ENCODE measurements around the gene COPS7B. TPM values are rescaled to one million over a fixed set of nuclear protein-coding genes. Genes with fewer than 3 reads are reported as not detected.

COPS7B gene
- total and polyA plus RNA-seq, 2 of the 8 experiments (the other 6 are each of a cell fraction or from before 2014, with no cell fraction given), result 62.2 to 72.1 TPM

GRCh38 chr2:231785822-231786176, 446 bp upstream of the COPS7B start:
- Histone ChIP-seq H3K4ac (replicated peaks; ENCODE audit: insufficient read length, low read depth, low read length) (peak overlapping the region; percentile 4), H3K18ac (ENCODE audit: extremely low read depth, low read length) (no peak overlapping the region), H3K56ac (replicated peaks; ENCODE audit: insufficient read length, low read depth, low read length) (no peak overlapping the region), H3K9ac (replicated peaks in 1 of 4; ENCODE audit: extremely low read depth in 1 of 4, low read depth in 3 of 4, low read length in 3 of 4) (peak overlapping the region; percentile 59 to 90 (median 70)), H2AK5ac (ENCODE audit: low read depth, low read length) (no peak overlapping the region), H4K5ac (ENCODE audit: insufficient read length, low read depth, low read length) (peak overlapping the region; percentile 86), H3K23ac (ENCODE audit: insufficient read length) (no peak overlapping the region), H2BK5ac (ENCODE audit: low read depth, low read length) (0 out of 2 replicates have a peak overlapping the region, but pooled peaks have one; percentile 2), H3K27ac (ENCODE audit: low read depth, low read length) (peak overlapping the region; percentile 92), H3K79me1 (ENCODE audit: low read depth, low read length) (no peaks in the 10 kb centered on the region; the same call in 1 of the 2 replicates), H2BK12ac (ENCODE audit: low read depth, low read length) (no peak overlapping the region), H4K20me1 (replicated peaks in 1 of 2; ENCODE audit: control insufficient read depth in 1 of 2, insufficient read depth in 2 of 2, low read length in 2 of 2) (no peaks in the 10 kb centered on the region), H3K14ac (ENCODE audit: insufficient read length) (no peak overlapping the region), H3K4me3 (ENCODE audit: extremely low read depth in 1 of 4, insufficient read depth in 2 of 4, low read depth in 3 of 4, low read length in 4 of 4) (peak overlapping the region; percentile 66 to 87 (median 74)), H4K8ac (ENCODE audit: extremely low read depth, insufficient read depth, low read length) (peak overlapping the region; percentile 96; the same call in 1 of the 2 replicates), H2BK120ac (replicated peaks; ENCODE audit: low read depth, low read length) (peak overlapping the region; percentile 77), H3K4me1 (replicated peaks in 1 of 4; ENCODE audit: control insufficient read depth in 3 of 4, insufficient read depth in 4 of 4, low read length in 3 of 4) (peaks cover 0 to 8% (median 2%) of the 10 kb centered on the region in 4 experiments; a peak in 3 of 7 replicates), H2AFZ (ENCODE audit: low read length) (peak overlapping the region; percentile 88; the same call in 1 of the 2 replicates), H3K36me3 (ENCODE audit: control insufficient read depth in 2 of 4, insufficient read depth in 4 of 4, low read length in 3 of 4) (peaks cover 0 to 10% (median 8%) of the 10 kb centered on the region in 4 experiments; a peak in 5 of 8 replicates), H2BK20ac (ENCODE audit: low read length) (no peak overlapping the region), H3K27me3 (replicated peaks in 1 of 4; ENCODE audit: control insufficient read depth in 3 of 4, extremely low read depth in 1 of 4, insufficient read depth in 3 of 4, low read length in 3 of 4) (no peaks in the 10 kb centered on the region), H3K79me2 (ENCODE audit: control insufficient read depth in 1 of 2, insufficient read depth in 2 of 2, low read length in 2 of 2) (peaks cover 0 to 62% of the 10 kb centered on the region in 2 experiments; a peak in 3 of 4 replicates), H2BK15ac (ENCODE audit: low read length) (no peak overlapping the region), H3K23me2 (ENCODE audit: low read depth, low read length) (peaks cover 10% of the 10 kb centered on the region), H4K91ac (replicated peaks; ENCODE audit: insufficient read length, low read length) (peak overlapping the region; percentile 13), H3K4me2 (ENCODE audit: insufficient read depth in 1 of 2, low read depth in 2 of 2, low read length in 2 of 2) (peak overlapping the region; percentile 71 to 92), H3K9me3 (ENCODE audit: insufficient read depth in 2 of 2, low read depth in 1 of 2, low read length in 1 of 2) (no peaks in the 10 kb centered on the region)
- TF ChIP-seq KDM1A (IDR thresholded peaks at IDR 0.05; ENCODE audit: borderline replicate concordance, low read length) (0 out of 2 replicates have a peak, but pooled peaks have one; percentile 40), EP300 (IDR thresholded peaks at IDR 0.05; ENCODE audit: borderline replicate concordance in 1 of 2, low read depth in 2 of 2, low read length in 2 of 2) (no peak)
- FAIRE-seq (no peak), DNase-seq (ENCODE audit: low read depth in 1 of 2, low spot score in 2 of 2) (no peak)
- WGBS, 2 experiments (ENCODE audit: extremely low coverage in 1 of 2, insufficient coverage in 1 of 2, insufficient read length in 1 of 2, insufficient replicate concordance in 2 of 2, low coverage in 1 of 2, low lambda C conversion rate in 2 of 2, missing lambda C conversion rate in 1 of 2), result 31% methylated on average over 6 of the region's 6 CpGs; no CpG with 5 or more reads in 1 of the 2 experiments
- CTCF ChIA-PET (ENCODE audit: partially characterized antibody), result interaction anchor here (0.8 to 3.9 kb wide), 14 partner anchors 10 to 175 kb away, joined by 3 to 35 read pairs (median 5); no protein-coding TSS in a partner anchor
- POLR2A ChIA-PET (ENCODE audit: partially characterized antibody), result interaction anchor here (1.0 to 3.1 kb wide), 8 partner anchors 11 to 322 kb away, joined by 3 to 18 read pairs (median 4); partner anchors contain the start of genes NCL and PTMA

All from H1 (cell line).